Hepatocyte (in vitro differentiated cells): ENCODE measurements around the gene TAS2R20. TPM values are rescaled to one million over a fixed set of nuclear protein-coding genes. Genes with fewer than 3 reads are reported as not detected.

Experiments used
- DNase-seq: peaks from one replicate; pipeline ENCODE4 v3.0.0-alpha.2; 2016; ENCODE audit warnings: low spot score
- H2AFZ ChIP-seq: fragments of 200-600 bp; sonication (generic); 2 replicates; pipeline ENCODE4 v1.6.0; 2016; ENCODE audit warnings: antibody characterized with exemption, mild to moderate bottlenecking
- H3K27ac ChIP-seq: fragments of 200-600 bp; sonication (generic); 2 replicates; pipeline ENCODE4 v1.5.1; 2016; ENCODE audit warnings: mild to moderate bottlenecking
- H3K27me3 ChIP-seq: fragments of 200-600 bp; sonication (generic); 2 replicates; pipeline ENCODE4 v1.6.1; 2016
- H3K36me3 ChIP-seq: fragments of 200-600 bp; sonication (generic); replicated peaks from 2 replicates; pipeline ENCODE4 v1.5.1; 2016; ENCODE audit warnings: low read depth; ENCODE audit not compliant: insufficient read depth
- H3K4me1 ChIP-seq: fragments of 200-600 bp; sonication (generic); 2 replicates; pipeline ENCODE4 v1.5.1; 2016; ENCODE audit warnings: mild to moderate bottlenecking, moderate library complexity; ENCODE audit not compliant: insufficient read depth
- H3K4me2 ChIP-seq: fragments of 200-600 bp; sonication (generic); 2 replicates; pipeline ENCODE4 v1.6.0; 2016
- H3K4me3 ChIP-seq: fragments of 200-600 bp; sonication (generic); 2 replicates; pipeline ENCODE4 v1.5.1; 2016; ENCODE audit warnings: mild to moderate bottlenecking
- H3K79me2 ChIP-seq: fragments of 200-600 bp; sonication (generic); 2 replicates; pipeline ENCODE4 v1.6.0; 2017; ENCODE audit warnings: mild to moderate bottlenecking
- H3K9me2 ChIP-seq: fragments of 200-600 bp; sonication (generic); replicated peaks from 2 replicates; pipeline ENCODE4 v1.6.0; 2017; ENCODE audit warnings: mild to moderate bottlenecking; ENCODE audit not compliant: insufficient read depth
- H3K9me3 ChIP-seq: fragments of 200-600 bp; sonication (generic); 2 replicates; pipeline ENCODE4 v1.5.1; 2016; ENCODE audit warnings: low read depth, mild to moderate bottlenecking
- H4K20me1 ChIP-seq: fragments of 200-600 bp; sonication (generic); 2 replicates; pipeline ENCODE4 v1.6.0; 2016; ENCODE audit warnings: mild to moderate bottlenecking; ENCODE audit not compliant: insufficient read depth, poor library complexity, severe bottlenecking
- CTCF ChIP-seq: fragments of 200-600 bp; sonication (generic); IDR thresholded peaks from 2 replicates; pipeline ENCODE4 v1.5.1; 2016; ENCODE audit warnings: antibody characterized with exemption, mild to moderate bottlenecking; ENCODE audit not compliant: poor library complexity
- EZH2 ChIP-seq: fragments of 200-600 bp; sonication (generic); IDR thresholded peaks from 2 replicates; pipeline ENCODE4 v1.6.1; 2016; ENCODE audit warnings: antibody characterized with exemption, mild to moderate bottlenecking, borderline replicate concordance
- EZH2phosphoT487 ChIP-seq: fragments of 200-600 bp; sonication (generic); IDR thresholded peaks from one replicate; pipeline ENCODE4 v1.6.1; 2018; ENCODE audit warnings: antibody characterized with exemption, mild to moderate bottlenecking, low read depth, moderate library complexity; ENCODE audit not compliant: unreplicated experiment, severe bottlenecking
- WGBS: methylation state at CpG from one replicate; pipeline ENCODE4 v1.1.6; 2016; ENCODE audit warnings: low lambda C conversion rate; ENCODE audit errors: missing lambda C conversion rate; 5-methylcytosine and 5-hydroxymethylcytosine counted together
- polyA plus RNA-seq: library from polyadenylated mRNA; unstranded; fragments of >200 nt; fragmentation: Nextera tagmentation; extraction: Ambion mirVana; gene quantifications from 2 replicates; pipeline ENCODE4 v1.2.1, GENCODE V29; 2016
- total RNA-seq: library from RNA; depleted of rRNA; stranded (reverse); fragments of >200 nt; gene quantifications from 2 replicates; pipeline ENCODE4 v1.2.3, GENCODE V29; 2014

Gene TAS2R20
- total and polyA plus RNA-seq, 2 experiments from 2014 or later, result 0.41 to 6.3 TPM

- Histone ChIP-seq H3K36me3 (no peaks in the 10 kb centered on the region), H4K20me1 (no peaks in the 10 kb centered on the region), H3K4me3 (no peak overlapping the region), H3K4me2 (no peak overlapping the region), H3K4me1 (no peaks in the 10 kb centered on the region), H3K27me3 (no peaks in the 10 kb centered on the region), H3K9me3 (no peaks in the 10 kb centered on the region), H3K27ac (no peak overlapping the region), H3K79me2 (no peaks in the 10 kb centered on the region), H3K9me2 (no peaks in the 10 kb centered on the region), H2AFZ (no peak overlapping the region)
- no peak for DNase-seq
- TF ChIP-seq EZH2phosphoT487 (no peak), CTCF (no peak), EZH2 (no peak)
- 98% methylated on average over 1 of the region's 1 CpG for WGBS
These were observed 32.6 kb downstream of the TAS2R20 start for GRCh38 chr12:10965476-10965875.

GRCh38 chr12:10960211-10960610, 37.9 kb downstream of the TAS2R20 start:
- no peak overlapping the region for H3K4me2 ChIP-seq
- H3K27ac ChIP-seq, result no peak overlapping the region
- H3K27me3 ChIP-seq, result no peaks in the 10 kb centered on the region
- no peak for DNase-seq
- TF ChIP-seq CTCF (no peak), EZH2 (no peak), EZH2phosphoT487 (no peak)
- no peaks in the 10 kb centered on the region for H3K36me3 ChIP-seq
- WGBS, result 65% methylated on average over 4 of the region's 4 CpGs
- no peaks in the 10 kb centered on the region for H3K9me2 ChIP-seq
- H2AFZ ChIP-seq, result no peak overlapping the region
- H3K4me1 ChIP-seq, result no peaks in the 10 kb centered on the region
- H3K9me3 ChIP-seq, result no peaks in the 10 kb centered on the region
- no peaks in the 10 kb centered on the region for H4K20me1 ChIP-seq
- H3K4me3 ChIP-seq, result no peak overlapping the region
- peaks cover 10% of the 10 kb centered on the region for H3K79me2 ChIP-seq

GRCh38 chr12:10959804-10960203, 38.3 kb downstream of the TAS2R20 start:
- Histone ChIP-seq H3K36me3 (no peaks in the 10 kb centered on the region), H4K20me1 (no peaks in the 10 kb centered on the region), H3K4me2 (no peak overlapping the region), H3K79me2 (peaks cover 14% of the 10 kb centered on the region), H3K27ac (no peak overlapping the region), H3K9me3 (no peaks in the 10 kb centered on the region), H3K9me2 (no peaks in the 10 kb centered on the region), H2AFZ (no peak overlapping the region), H3K4me3 (no peak overlapping the region), H3K4me1 (no peaks in the 10 kb centered on the region), H3K27me3 (no peaks in the 10 kb centered on the region)
- TF ChIP-seq EZH2phosphoT487 (no peak), CTCF (no peak), EZH2 (no peak)
- no peak for DNase-seq
- 91% methylated on average over 2 of the region's 2 CpGs for WGBS

GRCh38 chr12:10957741-10958140, 40.4 kb downstream of the TAS2R20 start:
- Histone ChIP-seq H3K27ac (no peak overlapping the region), H2AFZ (no peak overlapping the region)

More at GRCh38 chr12:10957741-10958140, 40.4 kb downstream of the TAS2R20 start:
- no peak overlapping the region for H3K4me2 ChIP-seq
- H3K9me3 ChIP-seq, result no peaks in the 10 kb centered on the region
- H3K4me1 ChIP-seq, result no peaks in the 10 kb centered on the region
- H3K4me3 ChIP-seq, result no peak overlapping the region
- DNase-seq, result no peak
- no peaks in the 10 kb centered on the region for H3K36me3 ChIP-seq
- no peak for TF ChIP-seq EZH2
- no peak for TF ChIP-seq CTCF
- TF ChIP-seq EZH2phosphoT487, result no peak
- no peaks in the 10 kb centered on the region for H3K9me2 ChIP-seq
- H3K27me3 ChIP-seq, result no peaks in the 10 kb centered on the region
- H4K20me1 ChIP-seq, result no peaks in the 10 kb centered on the region
- peaks cover 16% of the 10 kb centered on the region for H3K79me2 ChIP-seq
